ENCODE results near the gene PRRG1. TPM values are rescaled to one million over a fixed set of nuclear protein-coding genes. Genes with fewer than 3 reads are reported as not detected.

PRRG1 gene
- total RNA-seq, 2 experiments from 2014 or later = not detected

DNA sequence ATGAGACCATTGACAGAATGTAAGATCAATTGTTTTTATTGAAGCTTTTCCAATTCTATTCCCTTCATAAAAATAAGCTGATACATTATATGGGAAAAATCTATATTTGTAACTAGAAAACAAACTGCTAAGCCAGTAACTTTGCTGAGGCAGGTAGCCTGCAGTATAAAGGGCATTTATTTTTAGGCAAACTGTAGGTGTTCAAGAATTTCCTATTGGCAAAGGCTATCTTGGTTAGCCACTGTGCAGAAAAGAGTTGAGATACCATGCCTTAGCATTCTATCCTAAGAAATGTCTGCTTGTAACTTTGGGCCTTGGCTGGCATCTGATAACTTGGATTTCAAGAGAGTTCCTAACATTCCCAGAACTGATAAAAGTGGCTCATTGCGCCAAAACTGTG, 18.5 kb upstream of the PRRG1 start:
- DNase-seq (no peak), ATAC-seq (ENCODE audit: poor library complexity) (no peak)
- Histone ChIP-seq H3K4me1 (ENCODE audit: insufficient read depth, low read length) (no peaks in the 10 kb centered on the region), H3K36me3 (ENCODE audit: insufficient read depth, low read length) (no peaks in the 10 kb centered on the region), H3K27me3 (ENCODE audit: control insufficient read depth in 1 of 2, insufficient read depth in 2 of 2, low read length in 2 of 2) (no peaks in the 10 kb centered on the region), H3K4me3 (ENCODE audit: low read length) (no peak overlapping the region), H3K27ac (ENCODE audit: low read depth in 1 of 2, low read length in 2 of 2) (no peak overlapping the region), H3K9me3 (ENCODE audit: control insufficient read depth in 1 of 2, insufficient read depth in 1 of 2, low read length in 2 of 2) (no peaks in the 10 kb centered on the region)
- TF ChIP-seq, protein P1, sequence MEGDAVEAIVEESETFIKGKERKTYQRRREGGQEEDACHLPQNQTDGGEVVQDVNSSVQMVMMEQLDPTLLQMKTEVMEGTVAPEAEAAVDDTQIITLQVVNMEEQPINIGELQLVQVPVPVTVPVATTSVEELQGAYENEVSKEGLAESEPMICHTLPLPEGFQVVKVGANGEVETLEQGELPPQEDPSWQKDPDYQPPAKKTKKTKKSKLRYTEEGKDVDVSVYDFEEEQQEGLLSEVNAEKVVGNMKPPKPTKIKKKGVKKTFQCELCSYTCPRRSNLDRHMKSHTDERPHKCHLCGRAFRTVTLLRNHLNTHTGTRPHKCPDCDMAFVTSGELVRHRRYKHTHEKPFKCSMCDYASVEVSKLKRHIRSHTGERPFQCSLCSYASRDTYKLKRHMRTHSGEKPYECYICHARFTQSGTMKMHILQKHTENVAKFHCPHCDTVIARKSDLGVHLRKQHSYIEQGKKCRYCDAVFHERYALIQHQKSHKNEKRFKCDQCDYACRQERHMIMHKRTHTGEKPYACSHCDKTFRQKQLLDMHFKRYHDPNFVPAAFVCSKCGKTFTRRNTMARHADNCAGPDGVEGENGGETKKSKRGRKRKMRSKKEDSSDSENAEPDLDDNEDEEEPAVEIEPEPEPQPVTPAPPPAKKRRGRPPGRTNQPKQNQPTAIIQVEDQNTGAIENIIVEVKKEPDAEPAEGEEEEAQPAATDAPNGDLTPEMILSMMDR (IDR thresholded peaks at IDR 0.05) = no peak
- intact Hi-C loops (cut with DNase I, micrococcal nuclease) = no loop called here
- H3K27me3 Mint-ChIP-seq = no peaks in the 10 kb centered on the region
- H3K9me3 Mint-ChIP-seq = no peaks in the 10 kb centered on the region
- no peak overlapping the region for H3K4me3 Mint-ChIP-seq
- POLR2A ChIA-PET = no interaction called here
- H3K4me1 Mint-ChIP-seq (ENCODE audit: low read depth) = no peaks in the 10 kb centered on the region
- H3K36me3 Mint-ChIP-seq (ENCODE audit: low read depth) = no peaks in the 10 kb centered on the region
- CTCF ChIA-PET = no interaction called here
- no peak overlapping the region for H3K27ac Mint-ChIP-seq

DNA sequence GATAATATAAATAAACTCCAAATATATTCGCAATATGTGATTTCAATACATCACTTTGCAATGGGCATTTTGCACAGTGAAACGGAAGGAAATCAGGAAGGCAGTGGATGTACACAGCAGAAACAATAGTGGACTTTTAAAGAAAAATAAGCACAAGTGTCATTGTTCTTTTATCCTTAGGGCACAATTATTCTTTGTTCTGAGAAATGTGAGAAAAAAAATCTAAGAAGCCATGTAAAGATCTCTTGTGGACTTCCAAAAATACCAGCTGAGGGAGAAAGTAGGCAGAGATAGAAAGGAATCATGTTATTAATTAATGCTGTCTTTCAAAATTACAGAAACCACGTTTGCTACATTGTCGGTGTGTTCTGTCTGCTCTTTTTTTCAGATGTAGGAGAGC, 17.6 kb upstream of the PRRG1 start:
- Histone ChIP-seq H3K27ac (ENCODE audit: low read depth in 1 of 2, low read length in 2 of 2) (no peak overlapping the region), H3K9me3 (ENCODE audit: control insufficient read depth in 1 of 2, insufficient read depth in 1 of 2, low read length in 2 of 2) (no peaks in the 10 kb centered on the region), H3K4me3 (ENCODE audit: low read length) (no peak overlapping the region), H3K36me3 (ENCODE audit: insufficient read depth, low read length) (no peaks in the 10 kb centered on the region), H3K27me3 (ENCODE audit: control insufficient read depth in 1 of 2, insufficient read depth in 2 of 2, low read length in 2 of 2) (no peaks in the 10 kb centered on the region), H3K4me1 (ENCODE audit: insufficient read depth, low read length) (no peaks in the 10 kb centered on the region)
- DNase-seq (no peak), ATAC-seq (ENCODE audit: poor library complexity) (no peak)
- ChIA-PET POLR2A (no interaction called here), CTCF (no interaction called here)
- no peaks in the 10 kb centered on the region for H3K9me3 Mint-ChIP-seq
- H3K36me3 Mint-ChIP-seq (ENCODE audit: low read depth) = no peaks in the 10 kb centered on the region
- TF ChIP-seq, protein P1 (IDR thresholded peaks at IDR 0.05) = no peak
- H3K27ac Mint-ChIP-seq = no peak overlapping the region
- H3K4me1 Mint-ChIP-seq (ENCODE audit: low read depth) = no peaks in the 10 kb centered on the region
- H3K4me3 Mint-ChIP-seq = no peak overlapping the region
- intact Hi-C loops (cut with DNase I, micrococcal nuclease) = no loop called here
- no peaks in the 10 kb centered on the region for H3K27me3 Mint-ChIP-seq

DNA sequence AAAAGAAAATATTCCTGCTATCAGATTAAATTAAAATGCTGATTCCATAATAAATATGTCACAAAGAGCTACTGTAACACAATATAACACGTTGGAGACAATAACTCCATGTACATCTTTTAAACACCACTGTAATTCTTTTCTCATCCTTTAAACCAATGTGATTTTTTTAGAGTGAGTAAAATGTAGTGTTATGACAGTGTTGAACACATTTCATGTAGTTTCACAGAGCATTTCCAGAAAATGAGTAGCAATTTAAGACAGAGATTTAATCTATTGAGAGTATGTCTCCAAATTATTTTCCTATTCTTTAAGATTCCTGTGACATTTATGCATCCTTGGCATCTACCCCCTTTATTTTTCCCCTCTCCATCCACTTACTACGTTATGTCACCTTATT, 17.1 kb upstream of the PRRG1 start:
- Mint-ChIP-seq H3K27me3 (no peaks in the 10 kb centered on the region), H3K27ac (no peak overlapping the region), H3K9me3 (no peaks in the 10 kb centered on the region), H3K4me3 (no peak overlapping the region), H3K4me1 (ENCODE audit: low read depth) (no peaks in the 10 kb centered on the region), H3K36me3 (ENCODE audit: low read depth) (no peaks in the 10 kb centered on the region)
- Histone ChIP-seq H3K9me3 (ENCODE audit: control insufficient read depth in 1 of 2, insufficient read depth in 1 of 2, low read length in 2 of 2) (no peaks in the 10 kb centered on the region), H3K27me3 (ENCODE audit: control insufficient read depth in 1 of 2, insufficient read depth in 2 of 2, low read length in 2 of 2) (no peaks in the 10 kb centered on the region), H3K27ac (ENCODE audit: low read depth in 1 of 2, low read length in 2 of 2) (no peak overlapping the region), H3K4me3 (ENCODE audit: low read length) (no peak overlapping the region), H3K36me3 (ENCODE audit: insufficient read depth, low read length) (no peaks in the 10 kb centered on the region), H3K4me1 (ENCODE audit: insufficient read depth, low read length) (no peaks in the 10 kb centered on the region)
- DNase-seq (no peak), ATAC-seq (ENCODE audit: poor library complexity) (no peak)
- intact Hi-C loops (cut with DNase I, micrococcal nuclease) = no loop called here
- CTCF ChIA-PET = no interaction called here
- POLR2A ChIA-PET = no interaction called here
- TF ChIP-seq, protein P1 (IDR thresholded peaks at IDR 0.05) = no peak
